Lower leg skin (tissue), 3 donors: ENCODE results near the gene ARHGEF12.

Source experiments
- CTCF ChIP-seq, 3 donors: fragments of 450-650 bp; IDR thresholded peaks; one replicate each; pipeline ENCODE4 v1.5.1; 2016; ENCODE audit warnings: antibody characterized with exemption in 3 of 3, mild to moderate bottlenecking in 3 of 3, moderate library complexity in 2 of 3
- POLR2A ChIP-seq, 2 donors: fragments of 450-650 bp; IDR thresholded peaks; one replicate each; pipeline ENCODE4 v1.6.1; 2016 to 2017; ENCODE audit warnings: antibody characterized with exemption in 2 of 2, mild to moderate bottlenecking in 1 of 2, moderate library complexity in 1 of 2

- TF ChIP-seq CTCF (IDR thresholded peaks at IDR 0.05), result no peak
- no peak for TF ChIP-seq POLR2A (IDR thresholded peaks at IDR 0.05)
These were observed 105.4 kb downstream of the ARHGEF12 start for GRCh38 chr11:120441592-120441991.
